ENCODE results near the gene CLBA1.

The CLBA1 gene

DNA sequence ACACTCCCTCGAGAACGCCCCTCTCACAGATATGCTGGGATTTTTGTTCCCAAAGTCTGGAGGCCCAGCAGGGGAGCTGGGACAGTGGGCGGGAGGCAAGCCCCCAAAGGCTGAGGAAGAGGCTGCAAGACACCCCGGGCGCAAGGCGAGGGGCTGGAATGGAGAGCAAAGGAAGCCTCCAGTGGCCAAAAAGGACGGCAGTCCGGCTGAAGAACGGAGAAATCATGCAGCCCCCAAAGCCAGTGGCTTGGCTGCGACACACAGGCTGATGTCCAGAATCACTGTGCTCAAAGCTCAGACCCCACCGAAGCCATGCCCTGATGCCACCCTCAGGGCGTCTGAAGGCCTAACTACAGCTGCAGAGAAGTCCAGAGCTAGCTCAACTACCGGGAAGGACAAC is 10.9 kb downstream of the CLBA1 start:
- DNase-seq (ENCODE audit: low read depth), result no peak
- TF ChIP-seq CTCF (conservative IDR thresholded peaks at IDR 0.05; ENCODE audit: control insufficient read depth, insufficient read depth, low read depth, low read length), result no peak
- H3K4me3 ChIP-seq (ENCODE audit: control insufficient read depth, low read depth, low read length), result no peak overlapping the region

GRCh38 chr14:104998801-104999200 is 13.2 kb downstream of the CLBA1 start:
- no peak for DNase-seq (ENCODE audit: low read depth)
- no peak overlapping the region for H3K4me3 ChIP-seq (ENCODE audit: control insufficient read depth, low read depth, low read length)
- TF ChIP-seq CTCF (conservative IDR thresholded peaks at IDR 0.05; ENCODE audit: control insufficient read depth, insufficient read depth, low read depth, low read length), result no peak

DNA sequence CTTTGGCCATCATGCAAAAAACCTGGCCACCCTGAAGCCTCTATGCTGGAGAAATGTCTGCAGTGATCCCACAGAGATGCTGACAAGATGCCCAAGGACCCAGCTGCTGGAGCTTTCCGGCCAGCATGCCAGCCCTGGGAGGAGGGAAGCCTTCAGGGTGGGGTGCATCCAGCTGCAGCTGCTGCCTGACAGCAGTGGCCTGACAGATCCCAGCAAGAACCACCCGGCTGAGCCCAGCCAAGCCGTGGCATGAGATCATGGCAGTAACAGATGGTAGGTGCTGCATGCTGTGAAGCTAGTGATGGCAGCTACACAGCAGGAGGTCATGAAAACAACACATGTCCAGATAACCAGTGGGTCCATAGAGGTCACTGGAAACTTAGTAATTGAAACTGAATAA is 13.8 kb downstream of the CLBA1 start:
- DNase-seq (ENCODE audit: low read depth), result no peak
- TF ChIP-seq CTCF (conservative IDR thresholded peaks at IDR 0.05; ENCODE audit: control insufficient read depth, insufficient read depth, low read depth, low read length), result no peak
- no peak overlapping the region for H3K4me3 ChIP-seq (ENCODE audit: control insufficient read depth, low read depth, low read length)

GRCh38 chr14:105005329-105005928 is 19.8 kb downstream of the CLBA1 start:
- TF ChIP-seq CTCF (conservative IDR thresholded peaks at IDR 0.05; ENCODE audit: control insufficient read depth, insufficient read depth, low read depth, low read length), result no peak
- no peak overlapping the region for H3K4me3 ChIP-seq (ENCODE audit: control insufficient read depth, low read depth, low read length)
- no peak for DNase-seq (ENCODE audit: low read depth)

- no peak overlapping the region for H3K4me3 ChIP-seq (ENCODE audit: control insufficient read depth, low read depth, low read length)
- DNase-seq (ENCODE audit: low read depth), result no peak
These were observed 20.6 kb downstream of the CLBA1 start for GRCh38 chr14:105005929-105006830.

More at GRCh38 chr14:105005929-105006830, 20.6 kb downstream of the CLBA1 start:
- TF ChIP-seq CTCF (conservative IDR thresholded peaks at IDR 0.05; ENCODE audit: control insufficient read depth, insufficient read depth, low read depth, low read length), result no peak

All from fibroblast of mammary gland (primary cell).